ENCODE measurements around the gene KLHDC10. TPM values are rescaled to one million over a fixed set of nuclear protein-coding genes. Genes with fewer than 3 reads are reported as not detected.
"Not testable (repeated sequence)": the region's sequence is repeated elsewhere in the genome, so short reads cannot be mapped to it uniquely, and the experiment has no call there.

KLHDC10 gene
- total and polyA plus RNA-seq, 4 experiments from 2014 or later: 0.46 to 22.3 (median 11.7) TPM

- Histone ChIP-seq H3K4me1 (ENCODE audit: insufficient read depth, low read length) (no peaks in the 10 kb centered on the region), H3K9me3 (ENCODE audit: control insufficient read depth in 1 of 2, low read length in 2 of 2) (no peaks in the 10 kb centered on the region), H3K4me3 (ENCODE audit: low read length in 2 of 2) (no peak overlapping the region), H3K27me3 (ENCODE audit: insufficient read depth, low read length) (no peaks in the 10 kb centered on the region), H3K27ac (ENCODE audit: low read depth, low read length) (no peak overlapping the region), H3K36me3 (ENCODE audit: insufficient read depth, low read length) (no peaks in the 10 kb centered on the region)
- Mint-ChIP-seq H3K4me3 (no peak overlapping the region), H3K4me1 (no peaks in the 10 kb centered on the region), H3K27me3 (no peaks in the 10 kb centered on the region), H3K27ac (no peak overlapping the region), H3K9me3 (peaks cover 0 to 3% (median 0%) of the 10 kb centered on the region in 8 donors), H3K36me3 (peaks cover 1 to 6% of the 10 kb centered on the region in 2 donors)
- intact Hi-C loops (cut with micrococcal nuclease): no loop called here
- no peak for DNase-seq
- ChIA-PET POLR2A (ENCODE audit: partially characterized antibody) (interaction anchor here (0.9 kb wide), 1 partner anchor 38 kb away, joined by 3 read pairs; the partner anchor contains the start of gene KLHDC10), CTCF (ENCODE audit: partially characterized antibody) (no interaction called here)
Measured at GRCh38 chr7:130107949-130108674, 37.8 kb downstream of the KLHDC10 start.

DNA sequence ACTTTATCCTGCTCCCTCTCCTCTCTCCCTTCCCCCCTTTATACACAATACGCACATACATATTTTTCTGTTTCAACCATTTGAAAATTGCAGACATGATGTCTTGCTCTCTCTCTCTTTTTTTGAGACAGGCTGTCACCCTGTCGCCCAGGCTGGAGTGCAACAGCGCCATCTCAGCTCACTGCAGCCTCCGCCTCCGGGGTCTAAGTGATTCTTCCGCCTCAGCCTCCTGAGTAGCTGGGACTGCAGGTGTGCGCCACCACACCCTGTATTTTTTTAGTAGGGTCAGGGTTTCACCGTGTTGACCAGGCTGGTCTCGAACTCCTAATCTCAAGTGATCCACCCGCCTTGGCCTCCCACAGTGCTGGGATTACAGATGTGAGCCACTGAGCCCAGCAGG lies 38.5 kb downstream of the KLHDC10 start:
- no peaks in the 10 kb centered on the region for H3K27me3 ChIP-seq (ENCODE audit: insufficient read depth, low read length)
- Mint-ChIP-seq H3K9me3 (peaks cover 0 to 3% (median 0%) of the 10 kb centered on the region in 8 donors), H3K4me3 (peak overlapping the region in 1 of 8 donors; percentile 46), H3K36me3 (peaks cover 1 to 6% of the 10 kb centered on the region in 2 donors), H3K27ac (no peak overlapping the region), H3K27me3 (no peaks in the 10 kb centered on the region), H3K4me1 (no peaks in the 10 kb centered on the region)
- H3K9me3 ChIP-seq (ENCODE audit: control insufficient read depth in 1 of 2, low read length in 2 of 2): no peaks in the 10 kb centered on the region
- no peak for DNase-seq
- no peak overlapping the region for H3K4me3 ChIP-seq (ENCODE audit: low read length in 2 of 2)
- intact Hi-C loops (cut with micrococcal nuclease): no loop called here
- no peak overlapping the region for H3K27ac ChIP-seq (ENCODE audit: low read depth, low read length)
- CTCF ChIA-PET (ENCODE audit: partially characterized antibody): no interaction called here
- no peaks in the 10 kb centered on the region for H3K4me1 ChIP-seq (ENCODE audit: insufficient read depth, low read length)
- POLR2A ChIA-PET (ENCODE audit: partially characterized antibody): interaction anchor here (0.9 kb wide), 1 partner anchor 39 kb away, joined by 3 read pairs; the partner anchor contains the start of gene KLHDC10
- H3K36me3 ChIP-seq (ENCODE audit: insufficient read depth, low read length): no peaks in the 10 kb centered on the region

- Histone ChIP-seq H3K27me3 (ENCODE audit: insufficient read depth, low read length) (no peaks in the 10 kb centered on the region), H3K36me3 (ENCODE audit: insufficient read depth, low read length) (no peaks in the 10 kb centered on the region), H3K4me3 (ENCODE audit: low read length in 2 of 2) (no peak overlapping the region), H3K9me3 (ENCODE audit: control insufficient read depth in 1 of 2, low read length in 2 of 2) (no peaks in the 10 kb centered on the region), H3K27ac (ENCODE audit: low read depth, low read length) (no peak overlapping the region), H3K4me1 (ENCODE audit: insufficient read depth, low read length) (no peaks in the 10 kb centered on the region)
- Mint-ChIP-seq H3K9me3 (peaks cover 0 to 3% (median 0%) of the 10 kb centered on the region in 8 donors), H3K27me3 (no peaks in the 10 kb centered on the region), H3K4me1 (no peaks in the 10 kb centered on the region), H3K36me3 (peaks cover 0 to 1% of the 10 kb centered on the region in 2 donors), H3K4me3 (no peak overlapping the region), H3K27ac (peak overlapping the region in 1 of 7 donors; percentile 22)
- intact Hi-C loops (cut with micrococcal nuclease): no loop called here
- ChIA-PET CTCF (ENCODE audit: partially characterized antibody) (interaction anchor here (1.3 kb wide), 2 partner anchors 13 to 27 kb away, joined by 3 read pairs; no protein-coding TSS in a partner anchor), POLR2A (ENCODE audit: partially characterized antibody) (no interaction called here)
- no peak for DNase-seq
Measured at GRCh38 chr7:130112093-130112492, 41.8 kb downstream of the KLHDC10 start.

- H3K9me3 Mint-ChIP-seq: peaks cover 0 to 3% (median 0%) of the 10 kb centered on the region in 8 donors
- intact Hi-C loops (cut with micrococcal nuclease): no loop called here
- POLR2A ChIA-PET (ENCODE audit: partially characterized antibody): no interaction called here
- no peak overlapping the region for H3K27ac ChIP-seq (ENCODE audit: low read depth, low read length)
- H3K27me3 Mint-ChIP-seq: no peaks in the 10 kb centered on the region
- H3K27me3 ChIP-seq (ENCODE audit: insufficient read depth, low read length): no peaks in the 10 kb centered on the region
- no peak overlapping the region for H3K4me3 ChIP-seq (ENCODE audit: low read length in 2 of 2)
- H3K9me3 ChIP-seq (ENCODE audit: control insufficient read depth in 1 of 2, low read length in 2 of 2): no peaks in the 10 kb centered on the region
- H3K36me3 Mint-ChIP-seq: peaks cover 0 to 1% of the 10 kb centered on the region in 2 donors
- no peaks in the 10 kb centered on the region for H3K36me3 ChIP-seq (ENCODE audit: insufficient read depth, low read length)
- no peak for DNase-seq
- peak overlapping the region in 2 of 7 donors; percentile 22 to 61 for H3K27ac Mint-ChIP-seq
- H3K4me3 Mint-ChIP-seq: no peak overlapping the region
- CTCF ChIA-PET (ENCODE audit: partially characterized antibody): interaction anchor here (1.3 kb wide), 1 partner anchor 28 kb away, joined by 3 read pairs; no protein-coding TSS in a partner anchor
- no peaks in the 10 kb centered on the region for H3K4me1 ChIP-seq (ENCODE audit: insufficient read depth, low read length)
- no peaks in the 10 kb centered on the region for H3K4me1 Mint-ChIP-seq
Measured at GRCh38 chr7:130112662-130113425, 42.5 kb downstream of the KLHDC10 start.

GRCh38 chr7:130113426-130113805 lies 43.1 kb downstream of the KLHDC10 start:
- H3K27ac ChIP-seq (ENCODE audit: low read depth, low read length); H3K4me1 ChIP-seq (ENCODE audit: insufficient read depth, low read length); DNase-seq; H3K27me3 Mint-ChIP-seq; H3K36me3 Mint-ChIP-seq; POLR2A ChIA-PET (ENCODE audit: partially characterized antibody); H3K4me1 Mint-ChIP-seq; H3K36me3 ChIP-seq (ENCODE audit: insufficient read depth, low read length); H3K4me3 Mint-ChIP-seq; intact Hi-C loops (cut with micrococcal nuclease); H3K9me3 Mint-ChIP-seq; CTCF ChIA-PET (ENCODE audit: partially characterized antibody); H3K9me3 ChIP-seq (ENCODE audit: control insufficient read depth in 1 of 2, low read length in 2 of 2); H3K27me3 ChIP-seq (ENCODE audit: insufficient read depth, low read length); H3K4me3 ChIP-seq (ENCODE audit: low read length in 2 of 2): not testable (repeated sequence)
- H3K27ac Mint-ChIP-seq: peak overlapping the region in 2 of 7 donors; percentile 51 to 61

- POLR2A ChIA-PET (ENCODE audit: partially characterized antibody): no interaction called here
- CTCF ChIA-PET (ENCODE audit: partially characterized antibody): no interaction called here
- no peak overlapping the region for H3K27ac ChIP-seq (ENCODE audit: low read depth, low read length)
- Mint-ChIP-seq H3K4me1 (no peaks in the 10 kb centered on the region), H3K36me3 (peaks cover 9% of the 10 kb centered on the region in 2 donors), H3K27me3 (no peaks in the 10 kb centered on the region), H3K9me3 (peaks cover 0 to 3% (median 0%) of the 10 kb centered on the region in 8 donors), H3K27ac (no peak overlapping the region), H3K4me3 (no peak overlapping the region)
- no peak overlapping the region for H3K4me3 ChIP-seq (ENCODE audit: low read length in 2 of 2)
- no peak for DNase-seq
- H3K9me3 ChIP-seq (ENCODE audit: control insufficient read depth in 1 of 2, low read length in 2 of 2): no peaks in the 10 kb centered on the region
- H3K27me3 ChIP-seq (ENCODE audit: insufficient read depth, low read length): no peaks in the 10 kb centered on the region
- H3K4me1 ChIP-seq (ENCODE audit: insufficient read depth, low read length): no peaks in the 10 kb centered on the region
- no peaks in the 10 kb centered on the region for H3K36me3 ChIP-seq (ENCODE audit: insufficient read depth, low read length)
- intact Hi-C loops (cut with micrococcal nuclease): no loop called here
Measured at GRCh38 chr7:130113887-130114286, 43.6 kb downstream of the KLHDC10 start.

GRCh38 chr7:130114374-130114773 lies 44.0 kb downstream of the KLHDC10 start:
- Mint-ChIP-seq H3K9me3 (peaks cover 0 to 1% (median 0%) of the 10 kb centered on the region in 8 donors), H3K27ac (peak overlapping the region in 2 of 7 donors; percentile 5 to 64), H3K36me3 (peaks cover 9% of the 10 kb centered on the region in 2 donors), H3K4me1 (no peaks in the 10 kb centered on the region), H3K4me3 (no peak overlapping the region), H3K27me3 (no peaks in the 10 kb centered on the region)
- Histone ChIP-seq H3K4me3 (ENCODE audit: low read length in 2 of 2) (no peak overlapping the region), H3K27me3 (ENCODE audit: insufficient read depth, low read length) (no peaks in the 10 kb centered on the region), H3K27ac (ENCODE audit: low read depth, low read length) (no peak overlapping the region), H3K36me3 (ENCODE audit: insufficient read depth, low read length) (no peaks in the 10 kb centered on the region), H3K9me3 (ENCODE audit: control insufficient read depth in 1 of 2, low read length in 2 of 2) (no peaks in the 10 kb centered on the region), H3K4me1 (ENCODE audit: insufficient read depth, low read length) (no peaks in the 10 kb centered on the region)
- ChIA-PET CTCF (ENCODE audit: partially characterized antibody) (interaction anchor here (1.3 kb wide), 1 partner anchor 42 kb away, joined by 3 read pairs; no protein-coding TSS in a partner anchor), POLR2A (ENCODE audit: partially characterized antibody) (no interaction called here)
- intact Hi-C loops (cut with micrococcal nuclease): no loop called here
- DNase-seq: no peak
